Panc1 (cell line): Measurements from ENCODE around the gene KANSL1L. TPM values are rescaled to one million over a fixed set of nuclear protein-coding genes. Genes with fewer than 3 reads are reported as not detected.

Experiments
- ATAC-seq: fragments of 200-7000 bp; cut with Tn5 transposase; 2 replicates; pipeline ENCODE4 v1.9.1; 2020; ENCODE audit warnings: mild to moderate bottlenecking, moderate library complexity
- BruUV-seq: library from RNA; stranded (reverse); fragments of 400-500 nt; replicated peaks from 2 replicates; lab custom pipeline; 2021; lab: Mats Ljungman, UMichigan
- CTCF ChIA-PET: fragments of 300-600 bp; sonication (Branson Sonifier 250); formaldehyde crosslinking; loops from one replicate; lab custom pipeline; 2022; ENCODE audit warnings: antibody characterized with exemption; lab: Charles Lee
- POLR2A ChIA-PET: fragments of 300-600 bp; sonication (Branson Sonifier 250); formaldehyde crosslinking; loops from one replicate; lab custom pipeline; 2022; ENCODE audit warnings: antibody characterized with exemption; lab: Charles Lee
- DNase-seq: peaks from one replicate; pipeline ENCODE4 v3.0.0-alpha.2; 2010; ENCODE audit warnings: low read depth, low spot score
- H3K27ac ChIP-seq: 2 replicates; pipeline ENCODE4 v1.5.1; 2011; ENCODE audit warnings: mild to moderate bottlenecking, low read length, inconsistent platforms
- H3K27me3 ChIP-seq: fragments of 200-500 bp; sonication (Bioruptor generic); 2 replicates; pipeline ENCODE4 v1.6.0; 2014; ENCODE audit warnings: low read length, inconsistent platforms; ENCODE audit not compliant: control insufficient read depth, insufficient read depth
- H3K36me3 ChIP-seq: fragments of 200-500 bp; sonication (Bioruptor generic); 2 replicates; pipeline ENCODE4 v1.5.1; 2014; ENCODE audit warnings: inconsistent platforms, mild to moderate bottlenecking, low read length, moderate library complexity; ENCODE audit not compliant: control insufficient read depth, insufficient read depth
- H3K4me1 ChIP-seq: 2 replicates; pipeline ENCODE4 v1.5.1; 2011; ENCODE audit warnings: inconsistent platforms, mild to moderate bottlenecking, low read length, moderate library complexity; ENCODE audit not compliant: control insufficient read depth, insufficient read depth
- H3K4me3 ChIP-seq, 2 experiments: 2 replicates each; pipeline ENCODE4 v1.5.1; 2011 to 2012; ENCODE audit warnings: low read depth in 2 of 2, low read length in 2 of 2, mild to moderate bottlenecking in 2 of 2, inconsistent platforms in 1 of 2, moderate library complexity in 1 of 2
- H3K9me3 ChIP-seq: fragments of 200-500 bp; sonication (Bioruptor generic); 2 replicates; pipeline ENCODE4 v1.5.1; 2014; ENCODE audit warnings: low read depth, mild to moderate bottlenecking, inconsistent platforms, low read length, moderate library complexity; ENCODE audit not compliant: control insufficient read depth, insufficient read depth
- CTCF ChIP-seq: fragments of 450-650 bp; IDR thresholded peaks from 2 replicates; pipeline ENCODE4 v1.5.1; 2017; ENCODE audit warnings: mild to moderate bottlenecking
- POLR2AphosphoS5 ChIP-seq: IDR thresholded peaks from 2 replicates; pipeline ENCODE4 v1.6.1; 2012; ENCODE audit warnings: mild to moderate bottlenecking, low read depth, low read length, moderate library complexity
- REST ChIP-seq, 2 experiments: IDR thresholded peaks; 2 replicates each; pipeline ENCODE4 v1.6.1; 2011 to 2012; ENCODE audit warnings: low read depth in 2 of 2, control low read depth in 1 of 2, low read length in 1 of 2, mild to moderate bottlenecking in 1 of 2, moderate library complexity in 1 of 2; ENCODE audit not compliant: insufficient read depth in 1 of 2
- SIN3A ChIP-seq: IDR thresholded peaks from 2 replicates; pipeline ENCODE4 v1.6.1; 2012; ENCODE audit warnings: low read depth, mild to moderate bottlenecking, low read length, moderate library complexity, borderline replicate concordance; ENCODE audit not compliant: insufficient read depth
- TCF7L2 ChIP-seq: IDR thresholded peaks from 2 replicates; pipeline ENCODE4 v1.6.1; 2011; ENCODE audit warnings: mild to moderate bottlenecking, low read depth, low read length, inconsistent platforms
- in situ Hi-C: cut with HindIII; loops from 2 replicates; pipeline ENCODE4 v1.10.0; 2016; ENCODE audit warnings: low sequenced_read_pairs, low pct_unique_long_range_greater_than_20kb
- intact Hi-C: fragments of 100-400 bp; cut with micrococcal nuclease; formaldehyde crosslinking; loops from one replicate; pipeline ENCODE4 v1.10.0; 2022; ENCODE audit not compliant: unreplicated experiment
- total RNA-seq: library from RNA; stranded (reverse); gene quantifications from one replicate; pipeline ENCODE4 v1.2.1, GENCODE V29; 2021; ENCODE audit not compliant: unreplicated experiment

Gene KANSL1L
- total RNA-seq, 1 experiment from 2014 or later = 10.5 TPM

GRCh38 chr2:210022824-210023223, 148.4 kb downstream of the KANSL1L start:
- TF ChIP-seq REST (IDR thresholded peaks at IDR 0.05; ENCODE audit: insufficient read depth in 1 of 2, low read depth in 2 of 2, low read length in 1 of 2) = no peak
- TF ChIP-seq CTCF = no peak
- TF ChIP-seq SIN3A = no peak
- no peak for TF ChIP-seq POLR2AphosphoS5
- no peak for TF ChIP-seq TCF7L2
- Histone ChIP-seq H3K4me1 (no peaks in the 10 kb centered on the region), H3K36me3 (peaks cover 67% of the 10 kb centered on the region), H3K9me3 (no peaks in the 10 kb centered on the region), H3K27me3 (no peaks in the 10 kb centered on the region), H3K4me3 (no peak overlapping the region), H3K27ac (no peak overlapping the region)
- intact Hi-C loops (no loop called here), in situ Hi-C loops (no loop called here)
- no TSS peak for BruUV-seq
- ChIA-PET POLR2A (interaction anchor here (0.6 kb wide), 1 partner anchor 18 kb away, joined by 3 read pairs; no protein-coding TSS in a partner anchor), CTCF (no interaction called here)
- ATAC-seq = no peak
- no peak for DNase-seq

- ATAC-seq = no peak
- BruUV-seq = no TSS peak
- intact Hi-C loops (no loop called here), in situ Hi-C loops (no loop called here)
- ChIA-PET CTCF (no interaction called here), POLR2A (no interaction called here)
- TF ChIP-seq REST (IDR thresholded peaks at IDR 0.05; ENCODE audit: insufficient read depth in 1 of 2, low read depth in 2 of 2, low read length in 1 of 2) (no peak), TCF7L2 (no peak), POLR2AphosphoS5 (no peak), SIN3A (no peak), CTCF (no peak)
- no peak overlapping the region for H3K4me3 ChIP-seq
- no peaks in the 10 kb centered on the region for H3K4me1 ChIP-seq
- H3K27me3 ChIP-seq = no peaks in the 10 kb centered on the region
- no peak for DNase-seq
- no peaks in the 10 kb centered on the region for H3K9me3 ChIP-seq
- no peak overlapping the region for H3K27ac ChIP-seq
- peaks cover 73% of the 10 kb centered on the region for H3K36me3 ChIP-seq
Measured at GRCh38 chr2:210020138-210020537, 151.1 kb downstream of the KANSL1L start.
